Gastroesophageal sphincter (tissue), 3 donors: ENCODE data around the gene MTHFD1L.

ENCODE experiments used
- EP300 ChIP-seq: sonication (generic); formaldehyde crosslinking; IDR thresholded peaks from one replicate; pipeline ENCODE4 v1.6.1; 2017; ENCODE audit warnings: antibody characterized with exemption, mild to moderate bottlenecking
- POLR2A ChIP-seq, 2 donors: fragments of 450-650 bp; IDR thresholded peaks; one replicate each; pipeline ENCODE4 v1.6.1; 2017; ENCODE audit warnings: antibody characterized with exemption in 2 of 2, mild to moderate bottlenecking in 2 of 2, moderate library complexity in 1 of 2
- TF ChIP-seq, protein P1 (sequence below), 4 experiments: fragments of 200-600 bp in 2 of 4; fragments of 450-650 bp in 2 of 4; sonication (generic) in 1 of 4; IDR thresholded peaks; one replicate each; pipeline ENCODE4 v1.5.1; 2017 to 2019; ENCODE audit warnings: antibody characterized with exemption in 4 of 4, mild to moderate bottlenecking in 2 of 4, moderate library complexity in 2 of 4

DNA sequence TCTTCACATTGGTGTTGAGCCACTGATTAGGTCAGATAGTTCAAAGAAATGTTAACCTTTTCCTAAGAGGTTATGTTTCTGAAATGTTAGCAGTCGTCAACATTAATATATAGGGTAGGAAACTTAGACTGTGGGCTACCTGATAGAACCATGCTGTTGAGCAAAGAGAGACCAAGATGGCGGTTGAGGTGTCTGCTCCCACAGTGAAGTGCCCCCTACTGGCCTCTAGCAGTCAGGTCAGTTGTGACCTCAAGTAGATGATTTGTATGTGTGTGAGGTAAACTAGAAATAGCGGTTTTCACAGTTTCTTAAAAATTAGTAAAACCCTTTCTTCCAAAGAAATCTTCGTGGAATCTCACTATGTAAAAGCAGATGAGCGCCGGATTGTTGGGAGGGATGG is 40.3 kb downstream of the MTHFD1L start:
- TF ChIP-seq, protein P1, sequence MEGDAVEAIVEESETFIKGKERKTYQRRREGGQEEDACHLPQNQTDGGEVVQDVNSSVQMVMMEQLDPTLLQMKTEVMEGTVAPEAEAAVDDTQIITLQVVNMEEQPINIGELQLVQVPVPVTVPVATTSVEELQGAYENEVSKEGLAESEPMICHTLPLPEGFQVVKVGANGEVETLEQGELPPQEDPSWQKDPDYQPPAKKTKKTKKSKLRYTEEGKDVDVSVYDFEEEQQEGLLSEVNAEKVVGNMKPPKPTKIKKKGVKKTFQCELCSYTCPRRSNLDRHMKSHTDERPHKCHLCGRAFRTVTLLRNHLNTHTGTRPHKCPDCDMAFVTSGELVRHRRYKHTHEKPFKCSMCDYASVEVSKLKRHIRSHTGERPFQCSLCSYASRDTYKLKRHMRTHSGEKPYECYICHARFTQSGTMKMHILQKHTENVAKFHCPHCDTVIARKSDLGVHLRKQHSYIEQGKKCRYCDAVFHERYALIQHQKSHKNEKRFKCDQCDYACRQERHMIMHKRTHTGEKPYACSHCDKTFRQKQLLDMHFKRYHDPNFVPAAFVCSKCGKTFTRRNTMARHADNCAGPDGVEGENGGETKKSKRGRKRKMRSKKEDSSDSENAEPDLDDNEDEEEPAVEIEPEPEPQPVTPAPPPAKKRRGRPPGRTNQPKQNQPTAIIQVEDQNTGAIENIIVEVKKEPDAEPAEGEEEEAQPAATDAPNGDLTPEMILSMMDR (IDR thresholded peaks at IDR 0.05) = no peak
- TF ChIP-seq POLR2A (IDR thresholded peaks at IDR 0.05) (no peak), EP300 (no peak)
